Ishikawa (cell line): ENCODE results near the gene LRRFIP2.

Source experiments
- CEBPB ChIP-seq: IDR thresholded peaks from 2 replicates; pipeline ENCODE4 v1.6.1; 2012
- EGR1 ChIP-seq: IDR thresholded peaks from 2 replicates; pipeline ENCODE4 v1.6.1; 2012
- TAF1 ChIP-seq: IDR thresholded peaks from 2 replicates; pipeline ENCODE4 v1.6.1; 2012; ENCODE audit warnings: low read depth, mild to moderate bottlenecking
- TEAD4 ChIP-seq: IDR thresholded peaks from 2 replicates; pipeline ENCODE4 v1.6.1; 2012
- YY1 ChIP-seq: IDR thresholded peaks from 2 replicates; pipeline ENCODE4 v1.6.1; 2012; ENCODE audit warnings: low read depth

DNA sequence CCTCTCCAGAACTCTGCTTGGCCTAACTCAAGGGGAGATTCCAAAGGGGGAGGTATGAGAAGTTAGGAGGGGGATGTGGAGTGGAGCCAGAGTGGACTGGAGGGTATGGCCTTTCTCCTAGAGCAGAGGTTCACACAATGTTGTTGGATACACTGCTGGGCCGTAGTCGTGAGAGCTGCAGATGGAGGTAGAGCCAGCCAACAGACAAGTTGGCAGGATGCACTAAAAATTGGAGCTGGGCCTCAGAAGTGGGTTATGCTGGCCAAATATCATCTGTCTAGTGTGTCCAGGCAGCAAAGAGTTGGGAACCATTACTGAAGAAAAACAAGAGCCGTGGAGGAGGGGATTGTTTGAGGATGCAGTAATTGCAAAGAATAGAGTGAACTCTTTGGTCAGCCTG lies 27.7 kb upstream of the LRRFIP2 start:
- no peak for TF ChIP-seq TAF1
- no peak for TF ChIP-seq EGR1
- no peak for TF ChIP-seq TEAD4
- no peak for TF ChIP-seq CEBPB
- TF ChIP-seq YY1, result no peak
